Type B pancreatic cell (in vitro differentiated cells): Measurements from ENCODE around the gene TARDBP. TPM values are rescaled to one million over a fixed set of nuclear protein-coding genes. Genes with fewer than 3 reads are reported as not detected.
A peak's percentile ranks its signal among the peaks of the same experiment; 100 is the strongest.

Source experiments
- DNase-seq: peaks from one replicate; pipeline ENCODE4 v3.0.0; 2021; ENCODE audit warnings: mixed read lengths; ENCODE audit not compliant: unreplicated experiment; ENCODE audit errors: extremely low spot score
- H3K27ac Mint-ChIP-seq: 2 replicates; pipeline ENCODE4 v1.8.0; 2021; ENCODE audit warnings: mild to moderate bottlenecking, mixed read lengths
- H3K27me3 Mint-ChIP-seq: 2 replicates; pipeline ENCODE4 v1.8.0; 2021; ENCODE audit warnings: mixed read lengths
- H3K36me3 Mint-ChIP-seq: 2 replicates; pipeline ENCODE4 v1.8.0; 2021; ENCODE audit warnings: mixed read lengths
- H3K4me1 Mint-ChIP-seq: one replicate; pipeline ENCODE4 v1.8.0; 2021; ENCODE audit warnings: mixed read lengths; ENCODE audit not compliant: unreplicated experiment
- H3K4me3 Mint-ChIP-seq: 2 replicates; pipeline ENCODE4 v1.8.0; 2021; ENCODE audit warnings: mild to moderate bottlenecking, mixed read lengths
- H3K9me3 Mint-ChIP-seq: 2 replicates; pipeline ENCODE4 v1.8.0; 2021; ENCODE audit warnings: mixed read lengths
- CTCF ChIP-seq: fragments of 200-600 bp; sonication (generic); conservative IDR thresholded peaks from 2 replicates; pipeline ENCODE4 v1.5.0; 2021; ENCODE audit warnings: antibody characterized with exemption, mild to moderate bottlenecking
- total RNA-seq: library from RNA; stranded (reverse); gene quantifications from 2 replicates; pipeline ENCODE4 v1.2.1, GENCODE V29; 2021; ENCODE audit warnings: low replicate concordance

TARDBP gene
- total RNA-seq, 1 donor from 2014 or later, result 188 TPM

GRCh38 chr1:11058026-11058425 lies 45.6 kb downstream of the TARDBP start:
- Mint-ChIP-seq H3K36me3 (no peaks in the 10 kb centered on the region), H3K4me1 (peaks cover 11% of the 10 kb centered on the region), H3K9me3 (no peaks in the 10 kb centered on the region), H3K27me3 (no peaks in the 10 kb centered on the region), H3K27ac (no peak overlapping the region), H3K4me3 (peak overlapping the region; percentile 76)
- no peak for TF ChIP-seq CTCF
- no peak for DNase-seq

- Mint-ChIP-seq H3K9me3 (no peaks in the 10 kb centered on the region), H3K27me3 (no peaks in the 10 kb centered on the region), H3K4me1 (peaks cover 11% of the 10 kb centered on the region), H3K36me3 (no peaks in the 10 kb centered on the region), H3K27ac (peak overlapping the region; percentile 80), H3K4me3 (peak overlapping the region; percentile 97)
- DNase-seq, result no peak
- TF ChIP-seq CTCF, result no peak
Measured at GRCh38 chr1:11058595-11059154, 46.2 kb downstream of the TARDBP start.

- DNase-seq, result no peak
- Mint-ChIP-seq H3K4me1 (peaks cover 11% of the 10 kb centered on the region), H3K27ac (peak overlapping the region; percentile 80), H3K27me3 (no peaks in the 10 kb centered on the region), H3K36me3 (no peaks in the 10 kb centered on the region), H3K4me3 (peak overlapping the region; percentile 97), H3K9me3 (no peaks in the 10 kb centered on the region)
- TF ChIP-seq CTCF, result no peak
Measured at GRCh38 chr1:11059155-11059967, 46.9 kb downstream of the TARDBP start.

- peaks cover 11% of the 10 kb centered on the region for H3K4me1 Mint-ChIP-seq
Measured at GRCh38 chr1:11059968-11060830, 47.7 kb downstream of the TARDBP start, which contains the start of gene SRM. SRM (minus strand) TSS chr1:11060018; CDS start chr1:11059943, 75 bp downstream.

More at GRCh38 chr1:11059968-11060830, 47.7 kb downstream of the TARDBP start, which contains the start of gene SRM:
- peak; percentile 69 for TF ChIP-seq CTCF
- Mint-ChIP-seq H3K9me3 (no peaks in the 10 kb centered on the region), H3K4me3 (peak within 1 kb of the TSS; percentile 97), H3K36me3 (peaks cover 3% of the 10 kb centered on the region), H3K27ac (peak within 1 kb of the TSS; percentile 86), H3K27me3 (no peaks in the 10 kb centered on the region)
- DNase-seq, result peak; percentile 95
